CD4-positive, alpha-beta T cell treated with Interleukin-12 subunit alpha and Interleukin-12 subunit beta, for 1 hour (primary cell): ENCODE results near the gene EXOC8.

ENCODE experiments used
- DNase-seq: peaks from one replicate; pipeline ENCODE4 v3.0.0-alpha.2; 2020

EXOC8 gene

DNA sequence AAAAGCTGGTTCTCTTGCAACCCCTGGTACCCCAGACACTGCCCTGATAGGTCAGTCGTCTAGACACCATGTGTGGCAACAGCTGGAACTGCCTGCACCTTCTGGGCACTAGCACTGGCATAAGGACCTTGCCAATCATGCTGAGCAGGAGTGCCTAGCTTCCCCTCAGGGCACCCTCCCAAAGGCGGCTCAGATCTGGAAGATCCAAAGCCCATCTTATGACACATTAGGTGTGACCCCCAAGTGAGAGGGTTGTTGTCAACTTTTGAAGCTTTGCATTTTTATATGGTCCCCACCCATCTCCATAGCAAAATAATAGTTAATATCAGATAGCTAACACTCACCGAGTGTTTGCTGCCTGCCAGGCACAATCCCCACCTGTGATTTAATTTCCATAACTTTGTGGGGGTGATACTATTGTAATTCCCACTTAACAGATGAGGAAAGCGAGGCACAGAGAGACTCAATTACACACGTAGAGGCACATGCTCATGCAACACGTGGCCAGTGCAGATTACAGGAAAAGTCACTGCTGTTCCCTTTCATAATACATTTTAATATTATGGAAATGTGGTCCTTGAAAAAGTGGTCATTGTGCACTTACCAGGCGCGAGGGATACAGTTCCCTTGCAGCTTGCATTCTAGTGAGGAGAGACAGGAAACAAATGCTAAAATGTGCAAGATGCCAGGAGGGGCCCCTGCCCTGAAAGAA is 25.8 kb downstream of the EXOC8 start:
- no peak for DNase-seq

DNA sequence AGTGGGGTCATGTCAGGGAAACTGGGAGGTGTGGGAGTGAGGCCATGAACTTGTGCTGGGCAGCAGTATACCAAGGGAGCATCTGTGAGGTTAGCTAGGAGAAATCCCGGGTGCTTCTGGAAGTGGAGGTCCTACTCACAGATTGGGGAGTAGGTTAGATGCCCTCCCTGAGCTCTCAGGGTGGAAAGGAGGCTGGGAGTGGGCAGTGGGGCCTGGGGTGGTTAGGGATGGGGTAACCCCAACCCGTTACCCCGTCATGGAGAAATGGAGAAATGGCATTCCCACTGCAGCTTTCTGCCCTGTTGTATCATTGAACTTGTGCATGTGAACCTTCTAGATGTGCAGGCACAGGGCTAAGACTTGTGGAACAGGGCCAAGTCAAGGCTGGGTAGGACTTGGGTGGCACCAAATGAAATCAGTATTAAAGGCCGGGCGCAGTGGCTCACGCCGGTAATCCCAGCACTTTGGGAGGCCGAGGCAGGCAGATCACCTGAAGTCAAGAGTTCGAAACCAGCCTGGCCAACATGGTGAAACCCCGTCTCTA is 27.2 kb downstream of the EXOC8 start:
- DNase-seq: no peak

DNA sequence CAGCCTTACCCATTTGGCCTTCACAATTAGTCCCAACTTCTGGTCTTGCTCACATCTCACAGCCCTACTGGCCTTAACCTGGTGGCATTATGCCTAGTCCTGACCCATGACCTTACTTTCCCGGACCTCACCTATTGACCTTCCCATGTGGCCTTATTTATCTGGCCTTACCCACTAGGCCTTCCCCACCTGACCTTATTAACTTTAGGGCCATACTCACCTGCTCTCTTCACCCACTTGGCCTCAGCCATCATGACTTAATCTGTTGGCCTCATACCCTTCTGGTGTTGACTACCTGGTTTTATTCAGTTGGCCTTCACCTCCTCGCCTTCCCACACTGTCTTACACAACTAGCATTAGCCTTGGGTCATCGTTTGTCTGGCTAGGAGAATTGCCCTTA is 35.7 kb downstream of the EXOC8 start:
- no peak for DNase-seq

DNA sequence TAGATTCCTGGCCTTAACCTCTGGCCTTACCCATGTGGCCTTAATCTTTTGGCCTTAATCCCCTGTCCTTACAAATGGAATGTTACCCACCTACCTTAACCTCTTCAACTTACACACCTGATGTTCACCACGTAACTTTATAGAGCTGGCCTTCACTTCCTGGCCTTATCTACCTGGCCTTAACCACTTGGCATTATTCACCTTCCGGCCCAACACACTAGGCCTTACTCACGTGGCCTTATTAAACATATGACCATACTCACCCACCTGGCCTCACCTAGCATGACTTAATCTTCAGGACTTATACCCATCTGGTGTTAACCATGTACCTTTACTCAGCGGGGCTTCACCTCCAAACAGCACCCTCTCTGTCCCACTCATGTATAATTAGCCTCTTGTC is 41.7 kb downstream of the EXOC8 start:
- no peak for DNase-seq

DNA sequence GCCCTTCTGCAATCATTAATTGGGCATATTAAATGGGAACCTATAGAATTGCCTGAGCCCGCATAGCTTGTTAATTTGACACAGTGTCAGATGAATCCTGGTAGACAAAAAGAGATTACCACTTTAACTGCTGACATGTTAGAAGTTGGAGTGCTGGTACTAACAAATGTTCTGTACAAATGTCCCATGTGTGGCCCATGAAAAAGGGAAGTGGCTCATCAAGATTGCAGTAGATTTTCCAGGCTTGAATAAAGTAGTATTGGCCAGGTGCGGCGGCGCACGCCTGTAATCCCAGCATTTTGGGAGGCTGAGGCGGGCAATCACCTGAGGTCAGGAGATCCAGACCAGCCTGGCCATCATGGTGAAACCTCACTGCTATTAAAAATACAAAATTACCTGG is 51.0 kb downstream of the EXOC8 start:
- DNase-seq: no peak

DNA sequence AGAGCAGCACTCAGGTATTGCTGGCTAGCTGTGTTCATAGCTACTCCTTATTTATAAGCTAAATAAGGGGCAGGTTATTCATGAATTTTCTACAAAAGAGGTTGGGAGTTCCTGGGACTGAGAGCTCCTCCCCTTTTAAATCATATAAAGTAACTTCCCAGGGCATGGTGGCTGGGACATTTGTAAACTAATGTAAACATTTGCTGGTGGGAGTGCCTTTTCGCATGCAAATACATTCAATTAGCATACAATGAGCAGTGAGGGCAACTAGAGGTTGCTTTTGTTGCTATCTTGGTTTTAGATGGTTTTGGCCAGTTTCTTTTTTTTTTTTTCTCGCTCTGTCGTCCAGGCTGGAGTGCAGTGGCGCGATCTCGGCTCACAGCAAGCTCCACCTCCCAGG is 53.2 kb downstream of the EXOC8 start:
- DNase-seq: no peak
